Stimulated activated CD8-positive, alpha-beta memory T cell treated with anti-CD3 and anti-CD28 coated beads, Interleukin-4, amount 100 ng/mL, for 24 hours (primary cell): ENCODE measurements around the gene FOXP2.
"Not testable (repeated sequence)": the region's sequence is repeated elsewhere in the genome, so short reads cannot be mapped to it uniquely, and the experiment has no call there.

Source experiments
- DNase-seq: peaks from one replicate; pipeline ENCODE4 v3.0.0-alpha.2; 2020; ENCODE audit warnings: low read depth

The FOXP2 gene

DNA sequence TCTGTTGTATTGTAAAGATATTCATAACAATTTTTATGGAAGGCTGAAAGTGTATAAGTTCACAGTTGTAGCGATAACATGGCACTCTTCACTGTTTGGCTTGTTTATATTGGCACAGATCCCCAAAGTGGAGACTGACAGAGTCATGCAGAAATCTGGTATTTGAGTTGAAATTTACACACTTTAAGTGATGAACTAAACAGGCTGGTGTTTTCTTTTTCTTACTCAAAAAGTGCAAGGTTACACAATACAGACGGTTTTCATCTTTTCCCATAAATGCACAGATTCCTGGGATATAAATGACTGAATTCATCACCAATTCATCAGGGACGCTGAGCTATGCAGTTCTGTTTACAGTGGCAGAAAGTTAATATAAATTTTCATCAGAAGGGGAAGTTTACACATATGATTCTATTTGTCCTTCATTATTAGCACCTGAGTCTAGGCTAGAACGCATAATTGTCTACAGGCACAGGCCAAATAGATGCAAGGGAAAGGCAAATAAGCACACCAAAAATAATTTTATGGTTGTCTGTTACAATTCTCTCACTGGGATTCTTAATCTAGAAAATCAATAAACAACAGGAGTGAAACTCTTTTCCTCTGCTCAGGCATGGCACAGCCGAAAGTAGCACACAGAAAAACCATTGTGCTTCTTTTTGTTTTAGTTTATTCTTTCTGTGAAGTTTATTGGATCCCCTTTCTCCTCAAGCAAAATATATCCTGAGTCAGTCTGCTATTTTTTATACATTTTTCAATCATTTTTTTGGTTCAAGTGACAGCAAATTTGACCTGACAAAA is 88.0 kb downstream of the FOXP2 start:
- DNase-seq: no peak

DNA sequence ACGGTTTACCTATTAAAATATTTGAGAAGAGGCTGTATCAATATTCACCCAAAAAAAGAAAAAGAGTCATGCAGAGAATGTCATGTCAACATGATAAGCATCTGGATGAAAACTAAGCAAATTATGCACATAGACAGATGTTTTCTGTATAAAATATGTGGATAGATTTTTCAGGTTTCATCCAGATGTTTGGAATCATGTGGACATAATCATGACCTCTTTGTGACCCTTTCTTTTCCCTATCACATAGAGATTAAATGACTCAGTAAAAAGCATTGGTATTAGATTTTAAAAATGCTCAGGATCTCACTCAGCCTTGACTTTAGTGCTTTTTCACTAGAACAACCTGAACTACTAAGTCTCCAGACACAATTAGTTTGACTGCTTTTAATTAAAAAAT is 90.0 kb downstream of the FOXP2 start:
- no peak for DNase-seq

DNA sequence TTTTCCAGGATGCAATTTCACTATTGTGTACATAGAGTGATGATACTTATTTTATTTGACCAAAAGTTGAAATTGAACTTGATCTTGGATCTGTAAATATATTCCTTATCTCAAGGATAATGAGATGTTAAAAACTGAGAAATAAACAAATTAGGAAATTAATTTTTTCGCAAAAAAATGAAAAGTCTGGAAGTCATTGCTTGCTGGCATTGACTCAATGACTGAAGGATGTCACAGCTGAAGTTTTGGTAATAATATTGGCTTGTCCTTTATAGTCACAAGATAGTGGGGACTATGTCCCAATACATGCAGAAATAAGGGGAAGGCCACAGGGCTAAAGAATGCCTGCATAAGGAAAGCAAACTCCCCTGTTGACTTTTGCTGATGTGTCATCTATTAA is 92.8 kb downstream of the FOXP2 start:
- DNase-seq: no peak

DNA sequence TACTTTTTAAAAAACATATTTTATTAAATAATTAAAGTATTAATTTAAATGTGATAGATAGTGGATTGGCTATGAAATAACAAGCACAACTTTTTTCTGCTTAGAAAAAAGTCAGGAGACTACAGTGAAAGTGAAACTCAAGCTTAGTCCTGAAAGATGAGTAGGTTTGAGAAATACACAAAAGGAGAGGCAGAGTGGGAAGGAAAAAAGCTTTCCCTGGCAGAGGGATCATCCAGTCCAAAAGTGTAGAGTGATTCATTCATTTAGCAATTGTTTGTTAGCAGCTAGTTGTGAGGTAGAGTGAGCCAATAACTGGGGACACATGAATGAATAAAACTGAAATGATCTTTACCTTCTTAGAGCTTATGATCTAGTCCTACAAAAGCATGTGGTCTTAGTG is 93.5 kb downstream of the FOXP2 start:
- DNase-seq: no peak

DNA sequence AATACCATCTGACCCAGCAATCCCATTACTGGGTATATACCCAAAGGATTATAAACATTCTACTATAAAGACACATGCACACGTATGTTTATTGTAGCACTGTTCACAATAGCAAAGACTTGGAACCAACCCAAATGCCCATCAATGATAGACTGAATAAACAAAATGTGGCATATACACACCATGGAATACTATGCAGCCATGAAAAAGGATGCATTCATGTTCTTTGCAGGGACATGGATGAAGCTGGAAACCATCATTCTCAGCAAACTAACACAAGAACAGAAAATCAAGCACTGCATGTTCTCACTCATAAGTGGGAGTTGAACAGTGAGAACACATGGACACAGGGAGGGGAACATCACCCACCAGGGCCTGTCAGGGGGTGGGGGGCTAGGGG is 96.2 kb downstream of the FOXP2 start:
- not testable (repeated sequence) for DNase-seq

DNA sequence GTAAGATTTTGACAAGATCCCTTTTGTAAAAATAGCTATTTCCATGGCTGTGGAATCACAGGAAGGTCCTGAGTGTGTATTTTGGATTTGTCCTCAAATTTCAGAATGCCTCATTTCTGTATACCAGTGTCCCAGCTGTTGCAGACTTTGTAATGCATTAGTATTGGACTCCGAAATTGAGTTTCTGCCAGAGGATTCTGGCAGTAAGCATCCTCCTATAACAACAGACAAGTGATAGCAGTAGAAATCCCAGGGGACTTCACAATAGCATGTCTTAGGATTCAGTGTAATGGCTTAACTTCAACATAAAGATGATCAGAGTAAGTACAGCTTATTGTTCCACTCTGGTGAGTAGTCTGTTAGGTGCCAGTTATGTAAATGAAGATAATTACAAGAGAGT is 104.6 kb downstream of the FOXP2 start:
- DNase-seq: no peak

DNA sequence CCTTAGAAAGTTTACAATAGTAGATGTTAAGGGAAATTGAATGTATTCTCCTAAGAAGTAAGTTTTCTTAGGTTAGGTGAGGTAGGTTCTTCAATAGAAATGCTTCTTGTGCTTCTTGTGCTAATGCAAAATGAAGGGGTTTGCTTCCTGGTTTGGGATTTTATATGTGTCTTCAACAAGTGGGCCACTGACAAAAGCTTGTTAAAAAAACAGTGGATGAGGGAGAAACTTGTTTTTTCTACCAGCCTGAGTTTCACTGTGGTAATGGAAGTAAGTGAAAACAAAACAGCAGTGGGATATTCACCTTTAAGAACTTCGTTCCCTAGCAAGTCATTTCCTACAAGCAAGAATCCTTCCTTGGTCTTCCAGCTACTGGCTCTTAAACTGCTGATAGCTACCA is 107.5 kb downstream of the FOXP2 start:
- no peak for DNase-seq

DNA sequence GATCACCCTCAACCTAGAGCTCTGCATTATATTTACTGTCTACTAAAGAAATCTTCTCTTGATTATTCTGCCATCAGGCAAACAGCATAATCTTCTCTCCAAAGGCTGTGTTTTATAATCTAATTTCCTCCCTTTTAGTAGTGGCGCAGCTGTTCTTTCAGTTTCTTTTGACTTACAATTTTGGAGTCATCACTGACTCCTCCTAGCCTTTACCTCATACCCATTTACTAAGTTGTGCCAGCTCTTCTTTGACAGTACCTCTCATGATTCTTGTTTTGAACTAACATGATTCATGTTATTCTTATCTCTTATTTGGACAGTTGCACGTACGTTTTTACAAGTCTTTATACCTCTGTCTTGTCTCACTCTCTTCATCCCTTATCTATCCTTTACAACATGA is 113.0 kb downstream of the FOXP2 start:
- DNase-seq: no peak

DNA sequence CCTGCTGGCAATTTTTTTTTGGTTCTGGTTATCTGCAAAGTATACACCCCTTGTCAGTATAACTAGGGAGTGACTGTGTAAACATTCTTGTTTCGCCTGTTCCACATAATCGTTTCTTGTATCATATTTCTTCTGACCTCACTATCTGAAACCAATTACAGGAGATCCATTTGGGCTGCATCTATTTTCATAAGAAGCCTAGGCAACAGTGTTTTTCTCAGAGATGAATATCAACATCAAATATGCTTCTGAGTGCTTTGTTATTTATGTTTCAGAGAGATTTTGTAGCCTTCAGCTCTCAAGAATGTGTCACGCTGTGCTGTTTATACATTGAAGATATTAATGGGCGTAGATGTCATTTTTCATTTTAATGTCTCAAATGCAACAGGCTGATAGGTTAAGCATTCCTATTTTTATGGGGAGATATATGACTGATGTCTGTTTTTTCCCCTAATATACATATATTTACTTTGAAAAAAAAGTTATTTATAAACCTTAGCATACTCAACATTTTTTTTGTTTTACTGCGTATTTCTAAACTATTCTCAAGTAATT is 115.5 kb downstream of the FOXP2 start:
- DNase-seq: no peak

DNA sequence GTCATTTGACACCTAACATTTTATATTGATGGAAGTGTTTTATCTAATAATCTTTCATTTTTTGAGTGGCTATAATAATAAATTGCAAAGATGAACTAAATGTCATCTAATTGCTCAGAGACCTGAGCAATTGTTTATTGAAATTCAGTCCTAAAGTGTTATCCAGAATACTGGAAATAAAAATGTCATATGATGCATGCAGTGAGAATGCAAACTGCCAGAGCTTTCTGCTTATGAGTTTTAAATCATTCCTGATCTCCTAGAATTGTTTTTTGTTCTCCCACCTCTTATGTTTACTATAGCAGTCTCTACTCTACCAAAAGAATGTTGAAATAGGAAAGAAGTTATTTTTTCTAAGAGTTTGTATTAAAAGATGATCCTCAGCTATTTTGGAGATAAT is 116.7 kb downstream of the FOXP2 start:
- DNase-seq: no peak

DNA sequence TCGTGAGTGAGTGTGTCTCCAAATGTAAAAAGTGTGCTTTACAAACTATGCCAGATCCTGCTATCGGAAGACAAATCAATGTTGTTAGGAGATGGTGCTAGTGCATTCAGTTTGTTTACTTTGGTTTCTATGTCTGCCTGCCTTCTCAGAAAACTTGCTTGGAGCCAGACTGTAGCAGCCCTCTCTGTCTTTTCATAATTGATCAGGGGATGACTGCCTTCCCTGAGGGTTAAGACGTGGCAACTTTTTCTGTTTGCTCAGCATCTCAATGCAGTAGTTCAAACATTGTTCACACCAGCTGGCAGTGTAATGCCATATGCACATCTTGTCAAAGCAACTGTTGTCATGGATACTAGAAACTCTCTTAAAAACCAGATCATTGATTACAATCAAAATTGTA is 118.5 kb downstream of the FOXP2 start:
- DNase-seq: no peak

DNA sequence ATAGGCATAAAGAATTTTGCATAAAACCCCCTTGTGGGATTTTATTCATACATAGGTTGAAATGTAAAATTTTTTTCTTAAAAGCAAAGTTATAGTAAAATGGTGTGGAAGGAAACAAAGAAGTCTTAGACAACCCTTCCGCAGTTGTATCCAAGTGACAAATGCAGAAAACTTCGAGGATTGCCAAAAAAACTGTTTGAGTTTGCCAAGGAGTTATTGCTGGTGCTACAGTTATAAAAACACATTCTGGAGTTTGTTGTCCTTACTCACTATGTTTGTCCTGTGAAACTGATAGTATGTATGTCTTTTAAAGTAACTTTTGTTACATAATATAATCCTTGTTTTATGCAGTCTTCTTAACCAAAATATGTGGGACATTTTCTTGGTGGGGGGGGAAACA is 120.3 kb downstream of the FOXP2 start:
- DNase-seq: no peak

DNA sequence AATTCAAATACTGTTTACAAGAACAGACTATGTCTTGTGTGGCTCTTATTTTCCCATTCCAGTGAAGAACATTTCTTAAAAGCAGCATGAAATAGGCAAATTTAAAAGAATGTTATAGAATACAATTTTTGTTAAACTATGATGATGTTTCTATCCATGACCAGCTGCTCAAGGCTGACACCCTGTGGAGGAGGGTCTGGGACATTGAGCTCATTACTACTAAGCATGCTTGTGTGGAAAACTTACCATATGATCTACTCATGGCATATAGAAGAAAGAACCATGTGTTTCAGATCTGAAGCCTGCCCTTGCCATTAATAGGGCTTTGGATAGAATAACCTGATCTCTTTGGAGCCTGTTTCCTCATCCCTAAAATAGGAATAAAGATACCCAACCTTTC is 125.0 kb downstream of the FOXP2 start:
- DNase-seq: no peak

DNA sequence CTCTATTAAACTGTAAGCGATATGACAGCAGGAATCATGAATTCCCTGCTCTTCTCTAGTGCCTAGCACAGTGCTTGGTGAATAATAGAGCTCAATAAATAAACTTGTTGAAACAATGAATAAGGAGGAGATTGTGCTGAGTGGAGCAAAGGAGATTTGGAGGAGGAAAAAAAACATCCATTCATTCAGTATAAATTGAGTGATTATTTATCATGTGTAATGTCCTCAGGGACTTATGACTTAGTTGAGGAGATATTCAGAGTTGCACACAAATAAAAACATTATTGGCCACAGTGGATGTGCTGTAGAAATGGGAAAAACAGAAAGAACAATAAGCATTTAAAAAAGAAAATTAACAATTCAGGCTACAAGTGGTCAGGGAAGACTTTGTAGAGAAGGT is 125.7 kb downstream of the FOXP2 start:
- no peak for DNase-seq

DNA sequence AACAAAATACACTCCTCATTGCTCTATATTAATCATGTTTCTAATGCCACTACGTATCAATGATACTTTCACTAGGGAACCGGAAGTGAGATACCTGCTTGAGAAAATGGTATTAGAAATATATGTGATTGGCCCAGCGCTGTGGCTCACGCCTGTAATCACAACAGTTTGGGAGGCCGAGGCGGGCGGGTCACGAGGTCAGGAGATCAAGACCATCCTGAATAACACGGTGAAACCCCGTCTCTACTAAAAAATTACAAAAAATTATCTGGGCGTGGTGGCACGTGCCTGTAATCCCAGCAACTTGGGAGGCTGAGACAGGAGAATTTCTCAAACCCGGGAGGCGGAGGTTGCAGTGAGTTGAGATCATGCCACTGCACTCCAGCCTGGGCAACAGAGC is 132.7 kb downstream of the FOXP2 start:
- not testable (repeated sequence) for DNase-seq

DNA sequence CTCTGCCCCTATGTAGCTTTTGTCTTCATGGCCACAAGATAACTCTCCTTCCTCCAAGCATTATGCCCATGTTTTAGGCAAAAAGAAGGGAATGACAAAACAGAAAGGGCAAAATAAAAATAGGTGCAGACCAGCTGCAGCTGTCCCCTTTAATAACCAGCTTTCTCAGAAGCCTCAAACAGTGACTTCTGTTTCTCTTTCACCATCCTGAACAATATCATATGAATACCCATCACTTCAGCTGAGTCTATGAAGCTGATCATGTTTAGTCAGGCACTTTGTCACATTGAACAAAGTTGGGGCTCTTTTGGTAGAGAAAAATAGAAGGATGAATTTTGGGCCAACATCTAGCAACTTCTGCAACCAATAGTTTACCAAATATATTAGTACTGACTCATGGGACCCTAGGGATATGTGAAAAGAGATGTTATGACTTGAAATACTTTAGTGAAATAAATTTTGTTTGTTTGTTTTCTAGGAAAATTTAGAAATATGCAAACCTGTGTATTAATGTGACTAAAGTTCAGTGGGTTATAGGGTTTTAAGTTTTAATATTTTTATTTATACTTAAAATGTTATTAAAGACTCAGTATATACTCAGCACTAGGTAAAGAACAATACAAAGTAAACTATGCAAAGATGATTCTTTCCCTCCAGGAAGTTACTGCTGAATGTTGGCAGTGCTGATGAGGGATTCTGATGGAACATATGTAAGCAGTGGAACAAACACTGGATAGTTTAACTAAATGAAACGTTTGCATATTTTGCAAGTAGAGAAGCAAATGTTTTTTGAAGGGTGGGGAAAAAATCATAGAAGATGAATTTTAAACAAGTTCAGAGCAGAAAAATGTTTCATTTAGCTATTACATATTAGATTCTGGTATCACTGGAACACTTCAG is 133.7 kb downstream of the FOXP2 start:
- DNase-seq: no peak

DNA sequence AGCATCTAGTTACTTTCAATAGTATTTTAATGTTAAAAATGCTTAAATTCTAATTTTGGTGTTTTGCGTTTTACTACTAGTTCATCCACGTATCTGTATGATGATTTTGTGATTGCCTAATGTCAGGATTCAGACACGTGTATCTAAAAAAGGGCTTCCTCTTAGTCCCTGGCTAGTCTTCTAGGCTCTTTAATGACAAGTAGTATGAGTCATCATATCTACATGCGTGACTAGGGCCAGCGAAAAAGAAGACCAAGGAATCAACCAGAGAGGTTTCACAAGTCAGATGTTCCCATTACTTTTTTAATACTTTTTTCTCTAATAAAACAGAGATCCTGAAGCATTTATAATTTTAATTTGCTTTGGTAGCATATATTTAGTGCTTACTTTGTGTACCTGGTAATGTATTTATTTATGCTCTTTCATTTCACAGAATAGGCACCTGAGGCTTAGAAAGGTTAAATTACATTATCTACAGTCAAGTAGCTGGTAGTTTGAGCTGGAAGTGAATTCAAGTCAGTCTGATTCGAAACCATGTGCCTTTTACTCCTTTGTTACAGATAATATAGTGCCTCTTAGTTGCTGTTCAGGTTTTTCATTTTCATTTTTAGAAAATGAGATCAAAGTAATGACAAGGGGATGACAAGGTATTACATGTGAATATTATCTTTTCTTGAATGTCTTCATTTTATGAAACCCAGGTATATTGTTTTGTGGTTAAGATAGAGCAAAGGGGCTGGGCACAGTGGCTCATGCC is 140.3 kb downstream of the FOXP2 start:
- no peak for DNase-seq

DNA sequence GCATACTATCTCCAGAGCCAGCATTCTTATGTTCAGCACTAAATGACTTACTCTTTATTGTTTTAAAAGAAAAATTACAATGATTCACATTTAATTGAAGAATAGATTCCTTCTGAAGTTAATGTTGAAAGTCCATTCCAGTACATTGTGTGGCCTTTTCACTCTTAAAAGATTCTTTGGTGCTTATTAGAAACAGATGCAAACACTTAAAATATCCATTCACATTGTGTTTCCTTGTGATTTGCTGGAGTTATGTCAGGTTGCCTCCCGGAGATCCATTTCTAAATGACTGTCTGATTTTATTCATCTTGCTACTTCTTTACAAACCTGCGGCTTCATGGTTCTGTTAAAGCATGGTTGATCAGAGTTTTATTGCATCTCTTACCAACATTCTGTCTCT is 152.8 kb downstream of the FOXP2 start:
- DNase-seq: no peak

DNA sequence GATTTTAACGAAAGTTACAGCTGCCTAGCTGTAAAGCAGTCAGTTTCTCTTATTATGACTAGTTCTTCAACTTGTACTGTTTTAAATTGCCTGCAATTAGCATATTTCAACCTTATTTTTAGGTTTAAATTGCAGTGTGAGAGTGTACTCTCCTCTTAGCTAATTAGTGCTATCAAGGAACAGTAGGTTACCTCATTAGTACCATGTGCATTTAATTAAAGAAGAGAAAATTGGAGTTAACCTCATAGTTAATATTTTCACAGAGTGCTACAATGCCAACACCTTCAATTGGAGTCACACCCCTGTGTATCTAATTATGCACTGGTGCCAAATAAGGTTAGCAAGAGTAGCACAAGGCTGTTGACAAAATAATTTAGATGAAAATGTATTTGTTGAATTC is 154.6 kb downstream of the FOXP2 start:
- no peak for DNase-seq

DNA sequence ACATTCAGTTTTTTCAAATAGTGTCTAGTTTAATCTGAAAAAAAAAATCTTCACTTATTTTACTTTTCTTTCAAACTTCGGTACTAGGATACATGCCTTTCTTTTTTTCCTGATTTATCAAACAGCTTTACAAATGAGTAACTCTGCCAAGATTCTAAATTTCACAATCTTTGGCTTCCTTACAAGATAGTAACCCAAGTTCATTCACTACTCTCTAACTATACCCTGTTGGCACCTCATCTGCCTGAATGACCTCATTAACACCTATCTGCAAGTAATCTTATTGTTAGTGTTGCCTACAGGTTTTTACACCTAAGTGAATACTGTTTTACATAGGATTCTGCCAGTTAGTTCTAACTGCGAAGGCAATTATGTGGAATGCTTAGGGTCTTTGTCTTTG is 159.8 kb downstream of the FOXP2 start:
- DNase-seq: no peak

DNA sequence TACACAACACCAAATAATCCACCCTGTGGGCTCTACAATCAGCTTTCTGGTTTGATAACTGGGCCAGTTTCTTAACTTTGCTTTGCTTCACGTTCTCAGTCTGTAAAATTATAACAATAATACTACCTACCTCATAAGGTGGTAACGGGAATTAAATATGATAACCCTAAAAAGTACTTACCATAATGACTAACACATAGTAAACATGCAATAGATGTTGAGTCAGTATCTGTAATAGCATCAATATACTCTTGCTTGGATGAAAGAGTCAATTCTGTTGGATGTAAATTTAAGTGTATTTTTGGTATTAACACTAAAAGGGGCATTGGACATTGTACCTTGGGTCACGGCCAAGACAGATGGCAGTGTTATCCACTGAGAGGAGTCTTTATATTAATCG is 160.5 kb downstream of the FOXP2 start:
- no peak for DNase-seq

DNA sequence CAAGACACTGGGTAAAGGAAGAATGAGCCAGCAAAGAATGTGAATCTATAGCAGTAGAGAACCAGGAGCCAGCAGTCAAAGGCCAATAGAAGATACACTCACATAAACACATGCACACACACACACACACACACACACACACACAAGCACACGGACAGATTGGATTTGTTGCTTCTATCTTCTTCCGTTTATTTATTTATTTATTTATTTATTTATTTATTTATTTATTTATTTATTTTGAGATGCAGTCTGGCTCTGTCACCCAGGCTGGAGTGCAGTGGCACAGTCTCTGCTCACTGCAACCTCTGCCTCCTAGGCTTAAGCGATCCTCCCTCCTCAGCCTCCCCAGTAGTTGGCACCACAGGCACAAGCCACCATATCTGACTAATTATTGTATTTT is 166.3 kb downstream of the FOXP2 start:
- not testable (repeated sequence) for DNase-seq
